Adipocyte (in vitro differentiated cells): ENCODE measurements around the gene RPTN.
A peak's percentile ranks its signal among the peaks of the same experiment; 100 is the strongest.
"Not testable (repeated sequence)": the region's sequence is repeated elsewhere in the genome, so short reads cannot be mapped to it uniquely, and the experiment has no call there.

ENCODE experiments used
- DNase-seq: peaks from one replicate; pipeline ENCODE4 v3.0.0-alpha.2; 2015; ENCODE audit warnings: low read depth
- H3K27me3 ChIP-seq: replicated peaks from 2 replicates; pipeline ENCODE4 v1.7.0; 2013; ENCODE audit warnings: mild to moderate bottlenecking, low read length, moderate library complexity; ENCODE audit not compliant: control insufficient read depth, insufficient read depth
- H3K36me3 ChIP-seq: 2 replicates; pipeline ENCODE4 v1.7.0; 2013; ENCODE audit warnings: low read length, mild to moderate bottlenecking, moderate library complexity; ENCODE audit not compliant: control insufficient read depth, insufficient read depth, severe bottlenecking
- H3K4me1 ChIP-seq: 2 replicates; pipeline ENCODE4 v1.7.0; 2013; ENCODE audit warnings: mild to moderate bottlenecking, low read length, moderate library complexity; ENCODE audit not compliant: control insufficient read depth, insufficient read depth
- H3K4me3 ChIP-seq: 2 replicates; pipeline ENCODE4 v1.7.0; 2013; ENCODE audit warnings: mild to moderate bottlenecking, low read length, moderate library complexity
- H3K9ac ChIP-seq: 2 replicates; pipeline ENCODE4 v1.7.0; 2013; ENCODE audit warnings: mild to moderate bottlenecking, low read length, moderate library complexity
- H3K9me3 ChIP-seq: 2 replicates; pipeline ENCODE4 v1.7.0; 2013; ENCODE audit warnings: mild to moderate bottlenecking, low read length, moderate library complexity; ENCODE audit not compliant: control insufficient read depth

Gene RPTN

DNA sequence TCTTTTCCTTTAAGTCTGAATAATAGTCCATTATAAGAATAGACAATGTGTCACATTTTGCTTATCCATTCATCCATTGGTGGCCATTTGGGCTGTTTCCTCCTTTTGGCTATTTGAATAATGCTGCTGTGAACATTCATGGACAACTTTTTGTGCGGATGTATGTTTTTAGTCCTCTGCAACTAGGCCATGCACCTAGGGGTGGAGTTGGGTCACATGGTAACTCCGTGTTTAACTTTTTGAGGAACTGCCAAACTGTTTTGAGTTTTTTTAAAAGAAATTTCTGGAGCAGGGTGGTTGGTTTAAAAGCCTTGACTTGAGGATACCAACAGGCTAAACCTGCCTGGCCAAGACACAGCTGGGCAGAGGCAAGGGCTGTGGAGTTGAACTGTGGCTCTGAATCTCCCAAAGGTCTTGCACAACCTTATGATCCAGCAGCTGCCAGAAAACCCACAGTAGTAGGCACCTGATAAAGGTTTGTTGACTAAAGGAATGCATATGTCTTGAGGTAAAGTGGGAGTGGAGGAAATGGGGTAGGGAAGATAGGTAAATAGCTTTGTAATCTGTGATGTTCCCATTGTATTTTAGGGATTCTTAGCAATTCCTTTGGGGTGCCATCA, 5.6 kb upstream of the RPTN start:
- Histone ChIP-seq H3K27me3 (no peaks in the 10 kb centered on the region), H3K9ac (no peak overlapping the region), H3K36me3 (no peaks in the 10 kb centered on the region), H3K4me1 (peaks cover 32% of the 10 kb centered on the region), H3K4me3 (no peak overlapping the region), H3K9me3 (no peaks in the 10 kb centered on the region)
- DNase-seq = no peak

DNA sequence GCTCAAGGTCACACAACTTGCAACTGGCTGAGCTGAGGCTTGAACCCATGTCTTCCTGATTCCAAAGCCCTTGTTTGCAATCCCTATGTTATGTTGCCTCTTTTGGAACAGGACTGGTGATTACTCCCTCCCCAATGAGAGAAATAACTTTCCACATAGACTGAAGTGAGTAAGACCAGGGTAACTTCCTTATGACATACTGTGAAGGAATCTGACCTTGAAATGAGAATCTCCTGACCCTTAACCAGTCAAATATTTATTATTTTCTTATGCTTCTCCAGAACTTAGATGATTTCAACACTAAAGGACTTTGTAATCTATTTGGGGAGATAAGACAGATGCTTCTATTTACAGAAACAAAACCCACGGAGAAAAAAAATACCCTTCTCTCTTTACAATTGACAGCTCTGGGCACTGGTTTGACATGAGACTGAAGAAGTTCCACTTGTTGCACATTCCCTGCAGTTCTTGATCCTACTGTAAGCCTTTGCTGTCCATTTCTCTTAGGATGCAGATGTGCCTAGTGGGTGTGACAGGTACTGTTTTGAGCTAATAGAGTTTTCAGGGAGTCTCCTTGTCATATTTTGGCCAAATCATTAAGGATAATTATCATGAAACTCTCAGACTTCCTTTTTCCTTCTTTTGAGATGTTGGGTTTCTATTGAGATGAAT, 3.9 kb upstream of the RPTN start:
- Histone ChIP-seq H3K36me3 (no peaks in the 10 kb centered on the region), H3K9me3 (no peaks in the 10 kb centered on the region), H3K9ac (no peak overlapping the region), H3K4me1 (peaks cover 31% of the 10 kb centered on the region), H3K4me3 (no peak overlapping the region), H3K27me3 (no peaks in the 10 kb centered on the region)
- DNase-seq = peak; percentile 30

DNA sequence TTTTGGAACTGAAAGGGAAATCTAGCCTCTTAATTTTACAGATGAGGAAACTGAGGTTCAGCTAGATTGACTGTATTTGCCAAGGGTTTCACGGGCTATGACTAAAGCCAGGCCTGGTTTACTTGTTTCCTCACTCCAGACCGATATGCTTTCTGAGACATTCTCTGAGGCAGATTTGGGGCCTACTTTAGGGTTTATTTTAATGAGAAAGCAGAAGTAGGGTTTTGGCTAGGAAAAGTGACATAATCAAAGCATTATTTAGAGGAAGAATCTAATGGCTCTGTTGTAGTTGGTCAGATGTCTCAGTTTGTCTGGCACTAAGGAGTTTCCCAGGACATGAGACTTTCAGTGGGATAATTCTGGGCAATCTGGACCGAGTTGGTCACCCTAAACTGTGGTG, 1.5 kb upstream of the RPTN start:
- Histone ChIP-seq H3K36me3 (no peaks in the 10 kb centered on the region), H3K9me3 (no peaks in the 10 kb centered on the region), H3K4me1 (peaks cover 21% of the 10 kb centered on the region), H3K27me3 (peaks cover 4% of the 10 kb centered on the region), H3K9ac (no peak overlapping the region), H3K4me3 (no peak overlapping the region)
- no peak for DNase-seq

- no peaks in the 10 kb centered on the region for H3K36me3 ChIP-seq
- peaks cover 2% of the 10 kb centered on the region for H3K4me1 ChIP-seq
- H3K9me3 ChIP-seq = no peaks in the 10 kb centered on the region
- H3K9ac ChIP-seq = no peak overlapping the region
- no peak overlapping the region for H3K4me3 ChIP-seq
- DNase-seq = no peak
- H3K27me3 ChIP-seq = peaks cover 4% of the 10 kb centered on the region
These were observed 5.0 kb downstream of the RPTN start for GRCh38 chr1:152153996-152154395.

DNA sequence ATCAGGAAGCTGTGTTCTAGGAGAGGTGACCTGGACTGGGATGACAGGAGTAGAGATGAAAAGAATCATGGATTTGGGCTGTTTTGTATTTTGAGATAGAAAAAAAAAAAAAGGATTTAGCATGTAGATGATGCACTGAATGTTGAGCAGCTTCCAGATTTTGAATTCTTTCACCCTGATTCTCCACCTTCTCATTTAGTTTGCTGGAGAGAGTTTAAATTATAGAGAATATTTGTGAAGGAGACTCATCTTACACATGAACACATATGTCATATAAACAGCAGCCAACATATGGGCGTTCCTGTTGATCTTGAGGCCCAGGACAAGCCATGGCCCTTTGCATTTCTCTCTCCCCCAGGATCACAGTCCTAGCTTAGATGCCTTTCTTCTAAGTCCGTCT, 7.4 kb downstream of the RPTN start:
- H3K27me3 ChIP-seq = no peaks in the 10 kb centered on the region
- no peaks in the 10 kb centered on the region for H3K36me3 ChIP-seq
- DNase-seq = no peak
- H3K4me3 ChIP-seq = no peak overlapping the region
- no peaks in the 10 kb centered on the region for H3K4me1 ChIP-seq
- no peak overlapping the region for H3K9ac ChIP-seq
- peaks cover 12% of the 10 kb centered on the region for H3K9me3 ChIP-seq

DNA sequence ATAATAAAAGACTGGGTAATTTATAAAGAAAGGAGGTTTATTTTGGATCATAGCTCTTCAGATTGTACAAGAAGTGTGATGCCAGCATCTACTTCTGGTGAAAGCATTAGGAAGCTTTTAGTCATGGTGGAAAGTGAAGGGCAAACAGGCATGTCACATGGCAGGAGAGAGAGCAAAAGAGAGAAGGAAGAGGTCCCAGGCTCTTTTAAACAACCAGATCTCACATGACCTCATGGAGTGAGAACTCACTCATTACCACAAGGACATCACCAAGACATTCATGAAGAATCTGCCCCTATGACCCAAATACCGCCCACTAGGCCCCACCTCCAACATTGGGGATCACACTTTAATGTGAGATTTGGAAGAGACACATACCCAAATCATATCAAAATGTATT, 10.0 kb downstream of the RPTN start:
- Histone ChIP-seq H3K9ac (no peak overlapping the region), H3K9me3 (peaks cover 13% of the 10 kb centered on the region), H3K4me1 (no peaks in the 10 kb centered on the region), H3K36me3 (no peaks in the 10 kb centered on the region), H3K4me3 (no peak overlapping the region), H3K27me3 (no peaks in the 10 kb centered on the region)
- DNase-seq = no peak

DNA sequence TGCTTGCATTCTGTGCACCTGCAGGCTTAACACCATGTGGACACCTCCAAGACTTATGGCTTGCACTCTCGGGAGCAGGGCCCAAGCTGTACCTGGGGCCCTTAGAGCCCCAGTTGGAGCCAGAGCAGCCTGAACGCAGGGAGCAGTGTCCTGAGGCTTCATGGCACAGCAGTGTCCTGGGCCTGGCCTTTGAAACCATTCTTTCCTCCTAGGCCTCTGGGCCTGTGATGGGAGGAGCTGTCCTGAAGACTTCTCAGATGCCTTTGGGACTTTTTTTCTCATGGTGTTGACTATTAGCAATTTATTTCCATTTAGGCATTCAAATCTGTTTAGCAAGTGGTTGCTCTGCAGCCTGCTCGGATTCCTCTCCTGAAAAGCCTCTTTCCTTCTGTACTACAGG, 11.0 kb downstream of the RPTN start:
- no peaks in the 10 kb centered on the region for H3K36me3 ChIP-seq
- H3K9me3 ChIP-seq = peaks cover 13% of the 10 kb centered on the region
- H3K9ac ChIP-seq = no peak overlapping the region
- DNase-seq = no peak
- no peaks in the 10 kb centered on the region for H3K4me1 ChIP-seq
- H3K27me3 ChIP-seq = no peaks in the 10 kb centered on the region
- H3K4me3 ChIP-seq = no peak overlapping the region

DNA sequence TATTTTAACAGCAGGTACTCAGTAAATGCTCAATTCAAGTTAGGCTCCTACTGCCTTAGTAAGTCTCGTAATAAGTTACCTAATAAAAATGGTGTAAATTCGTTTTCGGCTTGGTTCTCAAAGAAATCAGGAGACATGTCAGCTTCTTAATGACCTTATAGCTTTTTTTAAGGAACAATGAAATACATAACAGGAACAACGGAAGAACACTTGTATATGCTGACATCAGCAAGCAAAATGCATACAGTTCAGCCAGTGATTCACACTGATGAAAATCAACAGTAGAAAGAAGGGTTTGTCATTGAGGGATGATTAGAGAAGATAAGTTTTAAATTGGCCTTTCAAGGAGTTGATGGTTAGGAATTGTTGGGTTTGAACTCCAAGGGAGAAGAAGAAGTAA, 13.3 kb downstream of the RPTN start:
- Histone ChIP-seq H3K36me3 (no peaks in the 10 kb centered on the region), H3K27me3 (peaks cover 2% of the 10 kb centered on the region), H3K4me1 (no peaks in the 10 kb centered on the region), H3K4me3 (no peak overlapping the region), H3K9ac (no peak overlapping the region), H3K9me3 (peaks cover 13% of the 10 kb centered on the region)
- no peak for DNase-seq

- not testable (repeated sequence) for H3K9ac ChIP-seq, DNase-seq, H3K4me1 ChIP-seq, H3K4me3 ChIP-seq, H3K36me3 ChIP-seq
- Histone ChIP-seq H3K9me3 (peaks cover 13% of the 10 kb centered on the region), H3K27me3 (peaks cover 12% of the 10 kb centered on the region)
These were observed 14.3 kb downstream of the RPTN start for GRCh38 chr1:152144674-152145183.

DNA sequence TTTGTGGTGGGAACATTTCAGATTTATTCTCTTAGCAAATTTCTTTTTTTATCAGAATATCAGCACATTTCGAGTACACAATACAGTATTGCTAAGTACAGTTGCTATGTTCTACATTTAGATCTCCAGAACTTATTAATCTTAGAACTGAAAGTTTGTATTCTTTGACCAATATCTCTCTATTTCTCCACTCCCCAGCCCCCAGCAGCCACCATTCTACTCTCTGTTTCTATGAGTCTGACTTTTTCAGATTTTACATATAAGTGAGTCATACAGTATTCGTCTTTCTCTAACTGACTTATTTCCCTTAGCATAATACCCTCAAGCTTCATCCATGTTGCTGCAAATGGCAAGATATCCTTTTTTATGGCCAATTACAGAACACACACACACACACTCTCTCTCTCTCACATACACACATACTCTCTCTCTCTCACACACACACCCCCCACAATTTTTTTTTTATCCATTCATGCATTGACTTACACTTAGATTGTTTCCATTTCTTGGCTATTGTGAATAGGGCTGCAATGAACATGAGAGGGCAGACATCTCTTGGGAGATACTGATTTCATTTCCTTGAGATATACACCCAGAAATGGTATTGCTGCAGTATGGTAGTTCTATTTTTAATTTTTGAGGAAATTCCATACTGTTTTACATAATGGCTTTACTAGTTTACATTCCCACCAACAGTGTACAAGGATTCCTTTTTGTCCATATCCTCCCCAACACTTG, 15.7 kb downstream of the RPTN start:
- no peak overlapping the region for H3K9ac ChIP-seq
- peaks cover 11% of the 10 kb centered on the region for H3K9me3 ChIP-seq
- H3K4me1 ChIP-seq = no peaks in the 10 kb centered on the region
- no peak overlapping the region for H3K4me3 ChIP-seq
- no peak for DNase-seq
- H3K36me3 ChIP-seq = no peaks in the 10 kb centered on the region
- H3K27me3 ChIP-seq = peaks cover 14% of the 10 kb centered on the region

- peak; percentile 85 for DNase-seq
- Histone ChIP-seq H3K27me3 (peaks cover 23% of the 10 kb centered on the region), H3K9me3 (peaks cover 3% of the 10 kb centered on the region), H3K36me3 (no peaks in the 10 kb centered on the region), H3K4me1 (no peaks in the 10 kb centered on the region), H3K4me3 (no peak overlapping the region), H3K9ac (no peak overlapping the region)
These were observed 16.9 kb downstream of the RPTN start for GRCh38 chr1:152141971-152142584.
